HUES6 (cell line): ENCODE results near the gene NBAS.

ENCODE experiments used
- H3K27ac ChIP-seq: 2 replicates; pipeline ENCODE4 v1.7.0; 2013; ENCODE audit warnings: low read depth, mild to moderate bottlenecking, low read length, inconsistent platforms
- H3K27me3 ChIP-seq: 2 replicates; pipeline ENCODE4 v1.6.1; 2013; ENCODE audit warnings: low read length; ENCODE audit not compliant: control insufficient read depth, insufficient read depth
- H3K36me3 ChIP-seq: 2 replicates; pipeline ENCODE4 v1.6.1; 2013; ENCODE audit warnings: low read length; ENCODE audit not compliant: control insufficient read depth, insufficient read depth
- H3K4me1 ChIP-seq: 2 replicates; pipeline ENCODE4 v1.6.1; 2013; ENCODE audit warnings: low read length; ENCODE audit not compliant: control insufficient read depth, insufficient read depth
- H3K4me3 ChIP-seq: 2 replicates; pipeline ENCODE4 v1.5.1; 2013; ENCODE audit warnings: low read depth, low read length
- H3K9ac ChIP-seq: one replicate; pipeline ENCODE4 v1.6.1; 2013; ENCODE audit warnings: mild to moderate bottlenecking, low read length
- H3K9me3 ChIP-seq: 2 replicates; pipeline ENCODE4 v1.6.1; 2013; ENCODE audit warnings: low read depth, low read length; ENCODE audit not compliant: control insufficient read depth, insufficient read depth

Gene NBAS

GRCh38 chr2:15378148-15378908, 182.8 kb downstream of the NBAS start:
- Histone ChIP-seq H3K4me3 (no peak overlapping the region), H3K9ac (no peak overlapping the region), H3K9me3 (no peaks in the 10 kb centered on the region), H3K4me1 (no peaks in the 10 kb centered on the region), H3K36me3 (peaks cover 3% of the 10 kb centered on the region; the same call in 1 of the 2 replicates), H3K27me3 (no peaks in the 10 kb centered on the region), H3K27ac (no peak overlapping the region)

- no peak overlapping the region for H3K4me3 ChIP-seq
- H3K36me3 ChIP-seq: peaks cover 3% of the 10 kb centered on the region; the same call in 1 of the 2 replicates
- H3K4me1 ChIP-seq: no peaks in the 10 kb centered on the region
- H3K9me3 ChIP-seq: no peaks in the 10 kb centered on the region
- no peaks in the 10 kb centered on the region for H3K27me3 ChIP-seq
- H3K27ac ChIP-seq: no peak overlapping the region
- no peak overlapping the region for H3K9ac ChIP-seq
Observed at GRCh38 chr2:15377202-15377601, 183.9 kb downstream of the NBAS start.

GRCh38 chr2:15372019-15372418, 189.1 kb downstream of the NBAS start:
- H3K27ac ChIP-seq: no peak overlapping the region
- H3K36me3 ChIP-seq: peaks cover 3% of the 10 kb centered on the region; the same call in 1 of the 2 replicates

GRCh38 chr2:15369129-15369528, 192.0 kb downstream of the NBAS start:
- no peak overlapping the region for H3K9ac ChIP-seq
- H3K27me3 ChIP-seq: no peaks in the 10 kb centered on the region
- 0 out of 2 replicates have a peak, but pooled peaks cover 8% of the 10 kb centered on the region for H3K36me3 ChIP-seq
- peaks cover 19% of the 10 kb centered on the region for H3K4me1 ChIP-seq
- no peaks in the 10 kb centered on the region for H3K9me3 ChIP-seq
- H3K27ac ChIP-seq: no peak overlapping the region
- H3K4me3 ChIP-seq: no peak overlapping the region

More at GRCh38 chr2:15372019-15372418, 189.1 kb downstream of the NBAS start:
- Histone ChIP-seq H3K9ac (no peak overlapping the region), H3K4me1 (peaks cover 8% of the 10 kb centered on the region), H3K9me3 (no peaks in the 10 kb centered on the region), H3K4me3 (no peak overlapping the region), H3K27me3 (no peaks in the 10 kb centered on the region)

- H3K9me3 ChIP-seq: no peaks in the 10 kb centered on the region
- no peaks in the 10 kb centered on the region for H3K27me3 ChIP-seq
- H3K4me3 ChIP-seq: no peak overlapping the region
- no peak overlapping the region for H3K9ac ChIP-seq
- H3K27ac ChIP-seq: no peak overlapping the region
- 0 out of 2 replicates have a peak, but pooled peaks cover 5% of the 10 kb centered on the region for H3K36me3 ChIP-seq
- H3K4me1 ChIP-seq: peaks cover 19% of the 10 kb centered on the region
Observed at GRCh38 chr2:15367715-15368114, 193.4 kb downstream of the NBAS start.

GRCh38 chr2:15367205-15367604, 193.9 kb downstream of the NBAS start:
- Histone ChIP-seq H3K27me3 (no peaks in the 10 kb centered on the region), H3K36me3 (0 out of 2 replicates have a peak, but pooled peaks cover 5% of the 10 kb centered on the region), H3K27ac (no peak overlapping the region), H3K9ac (no peak overlapping the region), H3K4me1 (peaks cover 19% of the 10 kb centered on the region), H3K9me3 (no peaks in the 10 kb centered on the region), H3K4me3 (no peak overlapping the region)

- Histone ChIP-seq H3K27me3 (no peaks in the 10 kb centered on the region), H3K36me3 (0 out of 2 replicates have a peak, but pooled peaks cover 5% of the 10 kb centered on the region), H3K4me3 (no peak overlapping the region), H3K4me1 (peaks cover 19% of the 10 kb centered on the region), H3K27ac (peak overlapping the region; percentile 27; the same call in 1 of the 2 replicates), H3K9ac (no peak overlapping the region), H3K9me3 (no peaks in the 10 kb centered on the region)
Observed at GRCh38 chr2:15365411-15365810, 195.7 kb downstream of the NBAS start.

GRCh38 chr2:15364561-15364960, 196.6 kb downstream of the NBAS start:
- Histone ChIP-seq H3K27me3 (no peaks in the 10 kb centered on the region), H3K27ac (no peak overlapping the region), H3K9me3 (no peaks in the 10 kb centered on the region), H3K36me3 (0 out of 2 replicates have a peak, but pooled peaks cover 5% of the 10 kb centered on the region), H3K4me1 (peaks cover 19% of the 10 kb centered on the region), H3K4me3 (no peak overlapping the region), H3K9ac (no peak overlapping the region)

- no peak overlapping the region for H3K27ac ChIP-seq
- H3K9ac ChIP-seq: no peak overlapping the region
- H3K36me3 ChIP-seq: 0 out of 2 replicates have a peak, but pooled peaks cover 5% of the 10 kb centered on the region
- peaks cover 19% of the 10 kb centered on the region for H3K4me1 ChIP-seq
- no peaks in the 10 kb centered on the region for H3K9me3 ChIP-seq
- H3K4me3 ChIP-seq: no peak overlapping the region
- no peaks in the 10 kb centered on the region for H3K27me3 ChIP-seq
Observed at GRCh38 chr2:15363734-15364133, 197.4 kb downstream of the NBAS start.

GRCh38 chr2:15363142-15363541, 198.0 kb downstream of the NBAS start:
- peaks cover 19% of the 10 kb centered on the region for H3K4me1 ChIP-seq
- H3K27ac ChIP-seq: no peak overlapping the region
- H3K27me3 ChIP-seq: no peaks in the 10 kb centered on the region
- H3K4me3 ChIP-seq: no peak overlapping the region
- no peaks in the 10 kb centered on the region for H3K9me3 ChIP-seq
- H3K36me3 ChIP-seq: 0 out of 2 replicates have a peak, but pooled peaks cover 5% of the 10 kb centered on the region
- H3K9ac ChIP-seq: no peak overlapping the region

- Histone ChIP-seq H3K27ac (no peak overlapping the region), H3K9ac (no peak overlapping the region), H3K27me3 (no peaks in the 10 kb centered on the region), H3K4me3 (no peak overlapping the region), H3K36me3 (no peaks in the 10 kb centered on the region), H3K9me3 (no peaks in the 10 kb centered on the region), H3K4me1 (peaks cover 2% of the 10 kb centered on the region; the same call in 1 of the 2 replicates)
Observed at GRCh38 chr2:15359716-15360531, 201.2 kb downstream of the NBAS start.
